Right ventricle myocardium superior (tissue), 1 donor: ENCODE measurements around the gene MGARP. TPM values are rescaled to one million over a fixed set of nuclear protein-coding genes. Genes with fewer than 3 reads are reported as not detected.
"Not testable (repeated sequence)": the region's sequence is repeated elsewhere in the genome, so short reads cannot be mapped to it uniquely, and the experiment has no call there.

Source experiments
- ATAC-seq: fragments of 200-7000 bp; cut with Tn5 transposase; one replicate; pipeline ENCODE4 v1.9.1; 2020; ENCODE audit warnings: mild to moderate bottlenecking; ENCODE audit not compliant: poor library complexity
- DNase-seq: peaks from one replicate; pipeline ENCODE4 v3.0.0-alpha.2; 2020
- intact Hi-C: fragments of 100-400 bp; cut with DNase I; formaldehyde crosslinking; loops from one replicate; pipeline ENCODE4 v1.11.2; 2022
- long read RNA-seq: library from polyadenylated mRNA; unstranded; transcript quantifications from one replicate; pipeline ENCODE4 v2.0.0, GENCODE V29; 2021
- total RNA-seq: library from RNA; stranded (reverse); fragmentation: NEBNext Ultra II Directional; extraction: Animal tissue kit (Norgen Biotek cat#: 25700); gene quantifications from one replicate; pipeline ENCODE4 v1.2.1, GENCODE V29; 2021
- donor health status: DM: no; HTN: yes; CAD: no; lungs with severe emphysema.

Gene MGARP
- total RNA-seq: 0.48 TPM
- long read RNA-seq: 0 reads

- ATAC-seq: peak; percentile 72
- peak; percentile 53 for DNase-seq
- intact Hi-C loops: no loop called here
Observed at GRCh38 chr4:139279760-139280620, at the start of gene MGARP. TSS of gene MGARP (minus strand) at chr4:139280225. CDS start at chr4:139280158, 67 bp downstream.

- intact Hi-C loops: no loop called here
- no peak for ATAC-seq
- no peak for DNase-seq
Observed at GRCh38 chr4:139329665-139330200, 49.7 kb upstream of the MGARP start.

- ATAC-seq (no peak), DNase-seq (no peak)
- intact Hi-C loops: no loop called here
Observed at GRCh38 chr4:139324620-139325019, 44.6 kb upstream of the MGARP start.

GRCh38 chr4:139322541-139322940, 42.5 kb upstream of the MGARP start:
- ATAC-seq, intact Hi-C loops, DNase-seq: not testable (repeated sequence)

GRCh38 chr4:139322070-139322469, 42.0 kb upstream of the MGARP start:
- DNase-seq, intact Hi-C loops, ATAC-seq: not testable (repeated sequence)

GRCh38 chr4:139319571-139319970, 39.5 kb upstream of the MGARP start:
- DNase-seq (no peak), ATAC-seq (no peak)
- intact Hi-C loops: no loop called here

GRCh38 chr4:139317635-139318034, 37.6 kb upstream of the MGARP start:
- ATAC-seq: no peak
- no peak for DNase-seq
- intact Hi-C loops: no loop called here

- intact Hi-C loops: no loop called here
- no peak for ATAC-seq
Observed at GRCh38 chr4:139316733-139317132, 36.7 kb upstream of the MGARP start.

GRCh38 chr4:139315221-139315675, 35.2 kb upstream of the MGARP start:
- ATAC-seq (no peak), DNase-seq (no peak)
- intact Hi-C loops: no loop called here

More at GRCh38 chr4:139316733-139317132, 36.7 kb upstream of the MGARP start:
- DNase-seq: no peak

- intact Hi-C loops: no loop called here
- no peak for ATAC-seq
- DNase-seq: no peak
Observed at GRCh38 chr4:139314047-139314800, 34.2 kb upstream of the MGARP start.

GRCh38 chr4:139313414-139313813, 33.4 kb upstream of the MGARP start:
- ATAC-seq, DNase-seq, intact Hi-C loops: not testable (repeated sequence)

GRCh38 chr4:139312552-139313332, 32.7 kb upstream of the MGARP start:
- ATAC-seq (no peak), DNase-seq (no peak)
- intact Hi-C loops: no loop called here

GRCh38 chr4:139311909-139312308, 31.9 kb upstream of the MGARP start:
- intact Hi-C loops: no loop called here
- ATAC-seq (no peak), DNase-seq (no peak)

- ATAC-seq: no peak
- no peak for DNase-seq
- intact Hi-C loops: no loop called here
Observed at GRCh38 chr4:139304920-139305319, 24.9 kb upstream of the MGARP start.

- intact Hi-C loops: no loop called here
- DNase-seq (peak; percentile 55), ATAC-seq (peak; percentile 15)
Observed at GRCh38 chr4:139301821-139302611, 22.0 kb upstream of the MGARP start, which contains the start of gene NDUFC1. TSS of gene NDUFC1 (minus strand) at chr4:139302477. CDS start at chr4:139295798, 6,679 bp downstream.

GRCh38 chr4:139301113-139301820, 21.2 kb upstream of the MGARP start, which contains the start of gene NAA15:
TSS of gene NAA15 (plus strand) at chr4:139301505. CDS start at chr4:139301778, 273 bp downstream.
- DNase-seq: peak; percentile 98
- ATAC-seq: peak; percentile 96
- intact Hi-C loops: no loop called here
